HL-60 (cell line): ENCODE data around the gene SPDYE3.
"Not testable (repeated sequence)": the region's sequence is repeated elsewhere in the genome, so short reads cannot be mapped to it uniquely, and the experiment has no call there.

Experiments used
- CTCF ChIP-seq: IDR thresholded peaks from one replicate; pipeline ENCODE4 v1.5.1; 2011; ENCODE audit warnings: low read length, control low read depth, inconsistent platforms; ENCODE audit not compliant: insufficient read depth
- GABPA ChIP-seq: IDR thresholded peaks from 2 replicates; pipeline ENCODE4 v1.6.1; 2012; ENCODE audit warnings: low read depth
- POLR2AphosphoS5 ChIP-seq: IDR thresholded peaks from 2 replicates; pipeline ENCODE4 v1.6.1; 2012; ENCODE audit warnings: low read depth
- REST ChIP-seq: IDR thresholded peaks from 2 replicates; pipeline ENCODE4 v1.6.1; 2012; ENCODE audit warnings: low read depth; ENCODE audit not compliant: insufficient replicate concordance
- SPI1 ChIP-seq: IDR thresholded peaks from 2 replicates; pipeline ENCODE4 v1.6.1; 2012; ENCODE audit warnings: low read depth, mild to moderate bottlenecking, borderline replicate concordance

DNA sequence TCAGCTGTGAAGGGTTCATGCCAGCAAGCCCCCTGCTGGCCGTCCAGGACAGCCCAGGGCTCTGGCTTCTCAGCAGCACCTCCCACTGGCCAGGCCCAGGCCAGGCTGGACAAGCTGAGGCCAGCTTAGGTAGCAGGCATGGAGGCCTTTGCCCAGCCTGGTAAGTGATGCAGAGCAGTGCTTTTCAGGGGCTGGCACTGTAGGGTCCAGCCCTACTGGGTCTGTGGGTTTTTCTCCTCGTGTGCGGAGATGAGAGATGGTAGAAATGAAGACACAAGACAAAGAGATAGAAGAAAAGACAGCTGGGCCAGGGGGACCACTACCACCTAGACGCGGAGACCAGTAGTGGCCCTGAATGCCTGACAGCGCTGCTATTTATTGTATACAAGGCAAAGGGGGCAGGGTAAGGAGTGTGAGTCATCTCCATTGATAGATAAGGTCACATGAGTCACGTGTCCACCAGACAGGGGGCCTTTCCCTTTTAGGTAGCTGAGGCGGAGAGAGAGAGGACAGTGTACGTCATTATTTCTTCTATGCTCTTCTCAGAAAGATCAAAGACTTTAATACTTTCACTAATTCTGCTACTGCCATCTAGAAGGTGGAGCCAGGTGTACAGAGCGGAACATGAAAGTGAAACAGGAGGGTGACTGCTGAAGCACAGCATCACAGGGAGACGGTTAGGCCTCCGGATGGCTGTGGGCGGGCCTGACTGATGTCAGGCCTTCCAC lies 37.2 kb downstream of the SPDYE3 start:
- not testable (repeated sequence) for TF ChIP-seq CTCF, REST, SPI1, GABPA
- TF ChIP-seq POLR2AphosphoS5, result 0 out of 2 replicates have a peak, but pooled peaks have one; percentile 14
